Osteocyte (in vitro differentiated cells): ENCODE results near the gene URB1. TPM values are rescaled to one million over a fixed set of nuclear protein-coding genes. Genes with fewer than 3 reads are reported as not detected.
A peak's percentile ranks its signal among the peaks of the same experiment; 100 is the strongest.

Experiments
- DNase-seq: peaks from one replicate; pipeline ENCODE4 v3.0.0; 2021; ENCODE audit warnings: mixed read lengths; ENCODE audit not compliant: unreplicated experiment; ENCODE audit errors: extremely low spot score
- H3K27ac Mint-ChIP-seq: one replicate; pipeline ENCODE4 v1.8.0; 2021; ENCODE audit warnings: mild to moderate bottlenecking, mixed read lengths; ENCODE audit not compliant: unreplicated experiment
- H3K27me3 Mint-ChIP-seq: one replicate; pipeline ENCODE4 v1.8.0; 2021; ENCODE audit warnings: mixed read lengths; ENCODE audit not compliant: unreplicated experiment
- H3K36me3 Mint-ChIP-seq: one replicate; pipeline ENCODE4 v1.8.0; 2021; ENCODE audit warnings: mixed read lengths; ENCODE audit not compliant: unreplicated experiment
- H3K4me1 Mint-ChIP-seq: one replicate; pipeline ENCODE4 v1.8.0; 2021; ENCODE audit warnings: mixed read lengths; ENCODE audit not compliant: unreplicated experiment
- H3K4me3 Mint-ChIP-seq: one replicate; pipeline ENCODE4 v1.8.0; 2021; ENCODE audit warnings: mild to moderate bottlenecking, moderate library complexity, mixed read lengths; ENCODE audit not compliant: unreplicated experiment
- H3K9me3 Mint-ChIP-seq: one replicate; pipeline ENCODE4 v1.8.0; 2021; ENCODE audit warnings: mixed read lengths; ENCODE audit not compliant: unreplicated experiment
- total RNA-seq: library from RNA; stranded (reverse); gene quantifications from 2 replicates; pipeline ENCODE4 v1.2.1, GENCODE V29; 2021
- TF ChIP-seq, protein P1 (sequence below): fragments of 200-600 bp; sonication (generic); IDR thresholded peaks from 2 replicates; pipeline ENCODE4 v1.5.0; 2021; ENCODE audit warnings: antibody characterized with exemption, mild to moderate bottlenecking, moderate library complexity

Gene URB1
- total RNA-seq, 1 donor from 2014 or later, result 15.4 TPM

DNA sequence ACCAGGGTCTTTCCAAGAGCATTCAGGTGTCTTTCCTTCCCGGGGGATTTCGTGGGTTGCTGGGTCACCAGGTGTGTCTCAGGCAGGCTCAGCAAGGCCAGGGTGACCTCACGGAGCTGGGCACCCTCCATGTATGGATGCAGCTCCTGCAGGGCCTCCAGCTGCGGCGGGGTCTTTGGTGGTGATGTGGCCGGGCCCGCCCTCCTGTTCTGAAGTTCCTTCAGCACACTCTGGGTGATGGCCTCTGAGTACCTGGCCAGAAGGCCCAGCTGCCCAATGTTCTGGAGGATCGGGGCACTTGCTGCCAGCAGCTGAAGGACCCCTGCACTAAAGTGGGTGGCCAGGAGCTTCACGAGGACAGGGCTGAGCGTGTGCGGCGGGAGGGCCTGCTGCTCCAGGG is 45.5 kb downstream of the URB1 start:
- TF ChIP-seq, protein P1, sequence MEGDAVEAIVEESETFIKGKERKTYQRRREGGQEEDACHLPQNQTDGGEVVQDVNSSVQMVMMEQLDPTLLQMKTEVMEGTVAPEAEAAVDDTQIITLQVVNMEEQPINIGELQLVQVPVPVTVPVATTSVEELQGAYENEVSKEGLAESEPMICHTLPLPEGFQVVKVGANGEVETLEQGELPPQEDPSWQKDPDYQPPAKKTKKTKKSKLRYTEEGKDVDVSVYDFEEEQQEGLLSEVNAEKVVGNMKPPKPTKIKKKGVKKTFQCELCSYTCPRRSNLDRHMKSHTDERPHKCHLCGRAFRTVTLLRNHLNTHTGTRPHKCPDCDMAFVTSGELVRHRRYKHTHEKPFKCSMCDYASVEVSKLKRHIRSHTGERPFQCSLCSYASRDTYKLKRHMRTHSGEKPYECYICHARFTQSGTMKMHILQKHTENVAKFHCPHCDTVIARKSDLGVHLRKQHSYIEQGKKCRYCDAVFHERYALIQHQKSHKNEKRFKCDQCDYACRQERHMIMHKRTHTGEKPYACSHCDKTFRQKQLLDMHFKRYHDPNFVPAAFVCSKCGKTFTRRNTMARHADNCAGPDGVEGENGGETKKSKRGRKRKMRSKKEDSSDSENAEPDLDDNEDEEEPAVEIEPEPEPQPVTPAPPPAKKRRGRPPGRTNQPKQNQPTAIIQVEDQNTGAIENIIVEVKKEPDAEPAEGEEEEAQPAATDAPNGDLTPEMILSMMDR, result no peak
- no peaks in the 10 kb centered on the region for H3K4me1 Mint-ChIP-seq
- H3K4me3 Mint-ChIP-seq, result no peak overlapping the region
- H3K27ac Mint-ChIP-seq, result no peak overlapping the region
- peaks cover 17% of the 10 kb centered on the region for H3K9me3 Mint-ChIP-seq
- no peaks in the 10 kb centered on the region for H3K27me3 Mint-ChIP-seq
- peaks cover 72% of the 10 kb centered on the region for H3K36me3 Mint-ChIP-seq
- no peak for DNase-seq

DNA sequence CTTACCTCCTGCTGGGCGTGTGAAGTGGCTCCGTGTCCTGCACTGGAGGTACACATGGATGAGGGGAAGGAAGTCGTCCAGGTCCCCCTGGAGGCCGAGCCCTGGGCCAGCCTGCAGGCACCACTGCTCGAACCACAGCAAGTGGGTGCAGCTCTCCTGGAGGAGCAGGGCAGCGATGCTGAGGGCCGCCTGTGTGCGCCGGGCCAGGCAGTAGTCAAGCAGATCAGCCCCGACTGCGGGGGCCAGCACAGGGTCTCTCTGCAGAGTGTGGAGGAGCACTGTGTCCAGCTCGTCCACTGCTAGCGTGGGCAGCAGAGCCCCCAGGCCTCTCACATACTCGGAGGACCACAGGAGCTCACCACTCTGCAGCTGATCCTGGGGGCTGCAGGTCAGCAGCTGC is 45.9 kb downstream of the URB1 start:
- no peak overlapping the region for H3K4me3 Mint-ChIP-seq
- no peaks in the 10 kb centered on the region for H3K4me1 Mint-ChIP-seq
- TF ChIP-seq, protein P1, result no peak
- H3K27ac Mint-ChIP-seq, result no peak overlapping the region
- H3K9me3 Mint-ChIP-seq, result peaks cover 17% of the 10 kb centered on the region
- no peak for DNase-seq
- H3K27me3 Mint-ChIP-seq, result no peaks in the 10 kb centered on the region
- H3K36me3 Mint-ChIP-seq, result peaks cover 69% of the 10 kb centered on the region

DNA sequence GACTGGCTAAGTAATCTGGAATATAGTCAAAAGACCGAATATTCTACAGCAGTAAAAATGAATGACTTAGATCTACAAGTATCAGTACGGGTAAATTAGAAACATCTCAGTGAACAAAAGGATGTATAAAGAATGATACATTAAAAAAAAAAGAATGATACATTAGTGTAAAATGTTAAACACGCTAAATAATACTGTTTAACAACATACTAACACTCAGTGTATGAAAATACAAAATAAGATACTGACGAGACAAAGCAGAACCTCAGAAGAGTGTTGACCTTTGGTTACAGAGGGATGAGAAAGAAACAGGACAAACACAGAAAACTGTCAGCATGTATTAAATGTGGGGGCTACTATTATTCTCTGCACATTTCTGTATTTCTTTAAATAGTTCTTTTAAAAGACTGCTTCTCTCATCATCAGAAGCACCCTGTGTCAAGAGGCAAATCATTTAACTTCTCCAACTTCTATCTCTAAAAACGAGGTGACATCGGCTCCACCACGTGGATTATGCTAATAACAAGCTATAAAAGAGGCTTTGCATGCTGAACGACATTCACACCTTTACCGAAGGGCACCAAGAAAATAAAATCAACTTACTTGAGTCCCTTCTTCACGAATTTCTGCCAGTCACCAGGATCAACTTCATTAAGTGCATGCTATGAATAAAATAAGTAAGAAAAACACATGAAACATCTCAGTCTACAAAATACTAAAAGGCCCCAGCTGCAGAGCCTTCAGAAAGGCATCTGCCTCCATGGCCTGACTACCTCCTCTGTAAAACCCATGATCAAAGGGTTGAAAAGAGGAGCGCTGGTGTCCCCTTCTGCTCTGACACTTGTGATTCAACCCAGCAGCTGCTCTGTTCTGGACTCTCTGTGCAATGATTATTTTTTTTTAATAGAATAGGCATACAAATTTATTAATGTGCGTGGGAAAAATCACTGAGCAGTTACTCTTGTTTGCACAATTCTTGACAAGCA is 51.7 kb downstream of the URB1 start:
- Mint-ChIP-seq H3K27me3 (no peaks in the 10 kb centered on the region), H3K4me1 (peaks cover 50% of the 10 kb centered on the region), H3K36me3 (peaks cover 57% of the 10 kb centered on the region), H3K27ac (peak overlapping the region; percentile 70), H3K4me3 (no peak overlapping the region), H3K9me3 (peaks cover 17% of the 10 kb centered on the region)
- no peak for DNase-seq
- TF ChIP-seq, protein P1, result no peak

DNA sequence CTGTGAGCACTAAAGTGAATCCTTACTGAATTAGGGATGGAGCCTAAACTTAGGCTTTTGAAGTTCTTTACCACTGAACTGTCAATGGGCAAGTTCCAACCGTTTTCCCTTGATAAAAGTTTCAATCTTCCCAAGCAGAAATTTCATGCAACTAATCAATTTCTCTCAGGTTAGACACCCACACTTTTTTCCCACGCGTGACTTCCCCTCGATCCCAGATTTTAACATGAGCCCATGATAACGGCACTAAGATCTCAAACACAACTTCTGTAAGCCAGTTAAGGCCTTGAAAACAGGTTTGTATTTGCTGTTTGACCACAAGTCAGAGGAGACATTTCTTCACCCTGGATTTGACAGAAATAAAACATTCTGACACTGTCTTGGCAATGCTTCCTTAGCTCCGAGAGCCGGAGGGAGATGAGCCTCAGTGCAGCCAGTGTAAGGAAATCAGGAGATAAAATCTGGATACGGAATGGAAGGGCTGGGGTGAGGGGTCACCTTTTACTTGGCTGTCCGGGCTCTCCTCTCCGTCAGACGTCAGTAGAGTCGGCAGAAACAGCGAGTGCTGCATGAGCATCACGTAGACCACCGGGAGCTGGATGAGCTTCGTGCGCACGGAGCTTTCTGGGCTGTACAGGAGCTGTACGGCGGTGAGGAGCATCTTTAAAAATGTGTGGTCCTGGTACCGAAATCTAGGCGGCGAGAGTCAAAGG is 54.4 kb downstream of the URB1 start:
- Mint-ChIP-seq H3K27ac (peak overlapping the region; percentile 61), H3K4me3 (no peak overlapping the region), H3K27me3 (no peaks in the 10 kb centered on the region), H3K4me1 (peaks cover 69% of the 10 kb centered on the region), H3K36me3 (peaks cover 40% of the 10 kb centered on the region), H3K9me3 (peaks cover 3% of the 10 kb centered on the region)
- TF ChIP-seq, protein P1, result no peak
- DNase-seq, result no peak

DNA sequence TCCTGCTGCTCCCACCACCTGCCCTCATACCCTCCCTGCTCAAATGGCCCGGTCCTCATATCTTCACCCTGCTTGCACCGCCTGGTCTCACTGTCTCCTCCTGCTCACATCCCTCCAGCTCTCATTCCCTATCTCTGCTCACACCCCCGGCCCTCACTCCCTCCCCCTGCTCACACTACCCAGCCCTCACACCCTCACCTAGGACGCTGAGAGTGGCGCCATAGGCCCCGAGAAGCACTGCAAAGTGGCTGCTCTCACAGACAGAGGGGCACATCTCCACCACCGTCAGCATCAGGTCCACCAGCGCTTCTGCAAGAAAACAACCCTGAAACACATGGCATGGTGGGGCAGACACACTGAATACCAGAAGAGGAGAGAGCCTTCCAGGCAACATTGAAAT is 55.6 kb downstream of the URB1 start:
- peaks cover 5% of the 10 kb centered on the region for H3K9me3 Mint-ChIP-seq
- no peaks in the 10 kb centered on the region for H3K27me3 Mint-ChIP-seq
- TF ChIP-seq, protein P1, result no peak
- peaks cover 44% of the 10 kb centered on the region for H3K36me3 Mint-ChIP-seq
- peak overlapping the region; percentile 91 for H3K27ac Mint-ChIP-seq
- H3K4me1 Mint-ChIP-seq, result peaks cover 69% of the 10 kb centered on the region
- H3K4me3 Mint-ChIP-seq, result peak overlapping the region; percentile 15
- DNase-seq, result no peak
